NCI-H2107 (cell line): ENCODE data around the gene PLCD3.

Source experiments
- DNase-seq: peaks from one replicate; lab custom pipeline; 2025; lab: John Stamatoyannopoulos, UW

The PLCD3 gene

GRCh38 chr17:45149669-45150664, 17.7 kb upstream of the PLCD3 start:
- DNase-seq, result peak; percentile 22

DNA sequence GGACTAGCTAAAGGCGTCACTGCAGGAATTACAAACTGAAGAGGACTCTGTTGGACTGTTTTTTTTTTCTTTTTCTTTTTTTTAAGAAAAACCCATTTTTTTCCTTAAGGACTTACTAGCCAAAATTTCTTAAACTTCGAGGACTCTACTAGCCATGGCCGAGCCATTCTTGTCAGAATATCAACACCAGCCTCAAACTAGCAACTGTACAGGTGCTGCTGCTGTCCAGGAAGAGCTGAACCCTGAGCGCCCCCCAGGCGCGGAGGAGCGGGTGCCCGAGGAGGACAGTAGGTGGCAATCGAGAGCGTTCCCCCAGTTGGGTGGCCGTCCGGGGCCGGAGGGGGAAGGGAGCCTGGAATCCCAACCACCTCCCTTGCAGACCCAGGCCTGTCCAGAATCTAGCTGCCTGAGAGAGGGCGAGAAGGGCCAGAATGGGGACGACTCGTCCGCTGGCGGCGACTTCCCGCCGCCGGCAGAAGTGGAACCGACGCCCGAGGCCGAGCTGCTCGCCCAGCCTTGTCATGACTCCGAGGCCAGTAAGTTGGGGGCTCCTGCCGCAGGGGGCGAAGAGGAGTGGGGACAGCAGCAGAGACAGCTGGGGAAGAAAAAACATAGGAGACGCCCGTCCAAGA, 16.8 kb upstream of the PLCD3 start:
- peak; percentile 33 for DNase-seq

GRCh38 chr17:45148183-45149036, 16.1 kb upstream of the PLCD3 start, which contains the start of gene HEXIM1:
Gene HEXIM1, plus strand, starts transcription at chr17:45148475. Its CDS starts 716 bp downstream, at chr17:45149191.
- peak; percentile 99 for DNase-seq

- peak; percentile 71 for DNase-seq
Measured at GRCh38 chr17:45147581-45148182, 15.4 kb upstream of the PLCD3 start.

GRCh38 chr17:45146890-45147580, 14.7 kb upstream of the PLCD3 start:
- DNase-seq, result peak; percentile 71

DNA sequence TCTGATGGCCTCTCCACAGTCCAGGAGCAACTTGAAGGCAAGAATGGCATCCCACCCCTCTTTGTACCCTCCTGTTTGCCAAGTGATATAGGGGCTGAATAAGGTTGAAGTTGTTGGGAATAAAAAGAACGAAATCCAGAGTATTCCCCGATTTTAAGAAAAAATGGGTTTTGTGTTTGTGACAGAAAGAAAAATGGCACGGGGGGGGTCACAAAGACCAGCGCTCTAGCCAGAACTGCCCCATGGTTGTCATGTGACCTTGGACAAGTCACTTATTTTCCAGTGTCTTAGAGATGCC, 14.2 kb upstream of the PLCD3 start:
- no peak for DNase-seq

DNA sequence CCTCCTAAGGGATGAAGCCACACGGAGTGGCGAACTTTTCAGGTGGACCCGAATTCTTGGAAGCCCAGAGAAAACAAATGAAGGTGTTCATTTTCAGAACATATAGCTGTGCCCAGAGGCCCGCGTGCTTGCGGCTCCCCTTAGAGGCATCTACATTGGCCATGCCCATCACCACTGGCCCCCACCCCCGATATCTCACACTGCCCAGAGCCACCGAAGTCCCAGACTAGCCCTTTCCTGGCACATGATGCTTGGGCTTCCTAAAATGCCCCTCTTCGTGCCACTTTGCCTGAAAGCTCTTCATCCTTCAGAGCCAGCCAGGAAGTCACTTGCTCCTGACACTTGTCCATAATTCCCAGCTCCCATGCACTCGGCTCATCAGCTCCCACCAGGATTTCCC, 13.9 kb upstream of the PLCD3 start:
- DNase-seq, result no peak

DNA sequence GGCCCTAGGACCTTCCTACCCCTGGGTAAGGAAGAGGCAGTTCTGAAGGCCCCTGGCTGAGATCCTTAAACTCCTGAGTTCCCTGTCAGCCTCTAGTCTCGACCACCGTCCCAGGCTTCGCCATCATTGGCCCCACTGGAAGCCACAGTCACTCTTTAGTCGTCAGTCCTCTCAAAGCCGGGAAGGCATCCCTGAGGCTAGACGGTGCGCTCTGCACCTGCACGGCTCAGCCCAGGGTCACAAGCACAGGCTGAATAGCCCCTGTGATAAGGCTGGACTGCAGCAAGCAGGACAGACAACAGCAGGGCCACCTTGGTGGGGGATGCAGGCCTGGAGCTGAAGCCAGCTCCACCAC, 12.7 kb upstream of the PLCD3 start:
- DNase-seq, result no peak

DNA sequence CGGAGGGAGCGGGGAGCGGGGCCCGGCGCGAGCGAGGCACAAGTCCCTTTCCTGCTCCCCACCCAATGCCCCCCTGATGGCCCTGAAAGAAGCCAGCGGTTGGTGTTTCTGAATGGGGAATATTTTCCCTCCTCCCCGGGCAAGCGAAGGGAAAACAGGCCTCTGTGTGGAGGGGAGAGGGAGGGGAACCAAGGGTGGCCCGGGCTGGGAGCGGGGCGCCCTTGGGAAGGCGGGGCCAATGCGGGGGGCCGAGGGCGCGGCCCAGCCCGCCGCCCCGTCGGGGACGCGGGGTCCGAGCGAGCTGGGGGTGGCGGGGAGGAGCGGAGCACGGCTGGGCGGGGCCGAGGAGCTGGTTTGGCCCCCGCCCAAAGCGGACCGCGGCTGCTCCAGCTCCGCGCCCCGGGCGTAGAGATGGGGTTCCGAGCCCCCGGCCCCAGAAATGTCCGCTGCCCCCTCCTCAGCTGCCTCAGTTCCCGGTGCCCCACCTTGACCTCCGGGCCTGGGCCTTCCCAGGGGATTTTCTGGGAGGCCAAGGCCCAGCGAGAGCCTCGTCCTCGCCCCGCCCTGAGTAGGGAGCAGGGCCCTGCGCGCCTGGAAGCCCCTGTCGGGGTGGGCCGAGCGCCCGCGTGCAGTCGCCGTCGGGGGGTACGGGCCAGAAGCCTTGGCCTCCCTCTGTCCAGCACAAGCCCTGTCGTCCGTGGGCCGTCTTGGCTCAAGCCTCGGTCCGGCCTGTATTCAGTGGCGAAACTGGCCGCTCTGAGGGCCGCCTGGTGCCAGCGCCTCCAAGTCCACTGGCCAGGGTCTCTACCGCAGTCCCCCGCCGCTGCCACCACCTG, 12.1 kb upstream of the PLCD3 start:
- DNase-seq, result no peak

- DNase-seq, result no peak
Measured at GRCh38 chr17:45143767-45144198, 11.5 kb upstream of the PLCD3 start.

DNA sequence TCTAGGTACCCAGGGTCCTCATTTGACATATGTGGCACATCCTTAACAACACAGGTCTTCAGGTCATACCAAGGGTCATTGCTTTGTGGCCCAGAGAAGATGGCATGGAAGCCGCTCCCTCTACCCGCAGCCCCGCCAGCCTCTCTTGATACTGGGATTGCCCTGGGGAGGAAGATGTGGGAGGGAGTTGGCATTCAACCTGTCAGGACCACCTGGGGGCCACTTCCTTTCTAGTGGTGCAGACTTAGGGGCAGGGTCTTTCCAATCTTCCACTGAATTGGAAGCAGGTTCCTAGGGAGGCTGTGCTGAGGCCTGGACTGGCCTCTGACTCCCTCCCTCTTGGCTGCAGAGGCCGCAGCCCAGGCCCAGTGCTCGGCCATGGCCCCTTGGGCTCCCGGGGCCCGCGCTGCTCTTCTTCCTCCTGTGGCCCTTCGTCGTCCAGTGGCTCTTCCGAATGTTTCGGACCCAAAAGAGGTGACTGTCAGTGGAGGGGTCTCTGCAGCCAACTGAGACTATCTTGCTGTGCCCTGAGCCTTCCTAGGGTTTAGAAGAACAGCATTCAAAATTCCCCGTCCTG, 10.9 kb upstream of the PLCD3 start:
- DNase-seq, result no peak

GRCh38 chr17:45139533-45139920, 7.2 kb upstream of the PLCD3 start:
- no peak for DNase-seq

DNA sequence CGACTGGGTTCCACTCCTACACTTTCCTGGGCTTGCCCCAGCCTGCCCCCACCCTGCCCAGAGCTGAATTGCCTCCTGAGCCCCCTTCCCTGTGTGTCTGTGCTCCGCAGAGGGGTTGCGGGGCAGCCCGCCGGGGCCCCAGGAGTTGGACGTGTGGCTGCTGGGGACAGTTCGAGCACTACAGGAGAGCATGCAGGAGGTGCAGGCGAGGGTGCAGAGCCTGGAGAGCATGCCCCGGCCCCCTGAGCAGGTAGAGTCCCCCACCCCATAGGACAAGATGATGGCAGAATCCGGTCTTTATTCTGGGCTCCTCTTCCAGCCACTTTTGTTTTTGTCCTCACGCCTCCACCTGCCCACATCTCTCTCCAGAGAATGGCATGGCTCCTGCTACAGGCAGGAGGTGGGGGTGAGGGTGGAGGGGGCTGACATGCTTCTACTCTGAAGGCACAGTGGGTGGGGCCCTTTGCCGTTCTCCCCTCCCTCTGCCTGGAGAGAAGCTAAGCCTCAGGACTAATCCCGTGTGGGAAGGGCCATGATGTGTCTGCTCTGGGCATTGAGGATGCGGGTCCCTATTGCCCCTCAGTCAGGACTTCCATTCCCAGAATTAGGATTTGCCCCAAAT, 6.7 kb upstream of the PLCD3 start:
- no peak for DNase-seq

DNA sequence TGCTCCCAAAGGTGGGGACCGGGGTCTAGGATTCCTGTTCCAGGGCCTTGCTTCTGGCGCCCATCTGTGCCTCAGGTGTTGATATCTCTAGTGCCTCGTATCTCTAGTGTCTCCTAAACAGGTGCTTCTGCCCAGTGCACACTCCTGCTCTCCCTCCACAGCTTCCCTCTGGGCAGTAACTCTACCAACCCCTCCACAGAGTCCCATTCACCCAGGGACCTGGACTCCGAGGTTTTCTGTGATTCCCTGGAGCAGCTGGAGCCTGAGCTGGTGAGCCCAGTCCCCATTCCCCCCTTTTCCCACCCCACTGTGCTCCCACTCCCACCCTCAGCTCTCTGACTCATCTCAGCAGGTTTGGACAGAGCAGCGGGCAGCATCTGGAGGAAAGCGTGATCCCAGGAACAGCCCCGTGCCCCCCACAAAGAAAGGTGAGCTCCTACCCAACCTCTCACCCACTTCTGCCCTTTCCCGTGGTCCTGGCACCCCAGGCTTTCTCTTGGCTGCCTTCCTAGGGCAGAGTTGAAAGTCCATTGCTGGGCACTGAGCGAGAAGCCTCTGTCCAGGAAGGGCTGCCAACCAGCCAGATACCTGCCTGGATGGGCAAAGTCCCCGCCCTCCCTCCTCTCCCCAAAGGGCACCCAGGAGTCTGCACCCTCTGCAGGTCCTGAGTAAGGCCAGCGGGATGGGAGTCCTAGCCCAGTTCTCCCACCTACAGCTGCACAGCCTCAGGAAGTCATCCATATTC, 5.4 kb upstream of the PLCD3 start:
- DNase-seq, result no peak

DNA sequence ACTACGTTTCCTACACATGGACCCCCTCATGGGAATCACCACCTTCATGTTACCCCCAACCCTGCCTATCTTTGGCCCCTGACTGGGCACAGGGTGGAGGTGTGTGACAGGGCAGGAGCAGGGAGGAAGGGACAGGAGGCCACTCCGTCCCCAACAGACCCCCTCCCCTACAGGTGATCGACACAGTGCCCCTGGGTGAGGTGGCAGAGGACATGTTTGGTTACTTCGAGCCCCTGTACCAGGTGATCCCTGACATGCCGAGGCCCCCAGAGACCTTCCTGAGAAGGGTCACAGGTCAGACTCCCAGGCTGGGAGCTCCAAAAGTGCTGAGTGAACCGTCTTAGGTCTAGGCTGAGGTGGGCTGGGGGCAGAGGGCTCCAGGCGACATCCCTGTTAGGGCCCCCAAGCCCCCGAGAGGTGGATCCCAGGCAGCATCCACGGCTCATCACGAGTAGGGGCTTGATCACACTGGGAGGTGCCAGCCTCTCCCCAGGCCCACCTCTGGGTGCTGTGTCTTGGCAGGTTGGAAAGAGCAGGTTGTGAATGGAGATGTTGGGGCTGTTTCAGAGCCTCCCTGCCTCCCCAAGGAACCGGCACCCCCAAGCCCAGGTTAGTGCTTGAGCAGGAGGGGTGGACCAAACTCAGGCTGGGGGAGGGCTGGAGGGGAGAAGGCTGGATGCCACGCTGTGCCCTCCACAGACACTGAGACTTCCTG, 4.7 kb upstream of the PLCD3 start:
- DNase-seq, result no peak

GRCh38 chr17:45135978-45136791, 3.9 kb upstream of the PLCD3 start:
- no peak for DNase-seq

GRCh38 chr17:45135192-45135977, 3.1 kb upstream of the PLCD3 start, which contains the start of gene ACBD4:
Gene ACBD4, plus strand, starts transcription at chr17:45135687. Its CDS starts 458 bp downstream, at chr17:45136145.
- peak; percentile 95 for DNase-seq
